Lower lobe of right lung (tissue), 2 donors: ENCODE data around the gene TNRC6B. TPM values are rescaled to one million over a fixed set of nuclear protein-coding genes. Genes with fewer than 3 reads are reported as not detected.

Experiments used
- ATAC-seq, 2 donors: fragments of 200-7000 bp; cut with Tn5 transposase; one replicate each; pipeline ENCODE4 v1.9.1; 2020 to 2022; ENCODE audit warnings: mild to moderate bottlenecking in 2 of 2, moderate library complexity in 2 of 2
- DNase-seq: peaks from one replicate; pipeline ENCODE4 v3.0.0-alpha.2; 2020
- H3K27ac ChIP-seq: fragments of 200-600 bp; one replicate; pipeline ENCODE4 v1.8.0; 2022
- H3K27me3 ChIP-seq: fragments of 200-600 bp; one replicate; pipeline ENCODE4 v1.8.0; 2022; ENCODE audit warnings: low read depth
- H3K36me3 ChIP-seq: fragments of 200-600 bp; one replicate; pipeline ENCODE4 v1.8.0; 2022; ENCODE audit warnings: mild to moderate bottlenecking
- H3K4me1 ChIP-seq: fragments of 200-600 bp; one replicate; pipeline ENCODE4 v1.8.0; 2022
- H3K4me3 ChIP-seq: fragments of 200-600 bp; one replicate; pipeline ENCODE4 v1.8.0; 2022; ENCODE audit warnings: mild to moderate bottlenecking
- H3K9me3 ChIP-seq: fragments of 200-600 bp; one replicate; pipeline ENCODE4 v1.8.0; 2022
- CTCF ChIP-seq: fragments of 200-600 bp; IDR thresholded peaks from one replicate; pipeline ENCODE4 v1.8.0; 2022; ENCODE audit warnings: antibody characterized with exemption, mild to moderate bottlenecking
- intact Hi-C: fragments of 100-400 bp; cut with DNase I; formaldehyde crosslinking; loops from one replicate; pipeline ENCODE4 v1.11.0; 2022
- total RNA-seq: library from RNA; stranded (reverse); fragmentation: NEBNext Ultra II Directional; extraction: Animal tissue kit (Norgen Biotek cat#: 25700); gene quantifications from one replicate; pipeline ENCODE4 v1.2.1, GENCODE V29; 2021
- donor health status: DM: no; HTN: yes; CAD: no; lungs with severe emphysema.

Gene TNRC6B
- total RNA-seq, 1 donor from 2014 or later, result 54.6 TPM

- intact Hi-C loops, result no loop called here
- Histone ChIP-seq H3K4me1 (peaks cover 8% of the 10 kb centered on the region), H3K27me3 (no peaks in the 10 kb centered on the region), H3K4me3 (no peak overlapping the region), H3K27ac (no peak overlapping the region), H3K9me3 (no peaks in the 10 kb centered on the region), H3K36me3 (no peaks in the 10 kb centered on the region)
- TF ChIP-seq CTCF, result no peak
- ATAC-seq (no peak), DNase-seq (no peak)
Measured at GRCh38 chr22:40383905-40384304, 206.2 kb downstream of the TNRC6B start.

- Histone ChIP-seq H3K4me3 (no peak overlapping the region), H3K4me1 (peaks cover 8% of the 10 kb centered on the region)
Measured at GRCh38 chr22:40385036-40385782, 207.5 kb downstream of the TNRC6B start.

More at GRCh38 chr22:40385036-40385782, 207.5 kb downstream of the TNRC6B start:
- ATAC-seq (peak; percentile 53 to 67), DNase-seq (no peak)
- TF ChIP-seq CTCF, result no peak
- no peaks in the 10 kb centered on the region for H3K9me3 ChIP-seq
- intact Hi-C loops, result no loop called here
- H3K27ac ChIP-seq, result peak overlapping the region; percentile 42
- no peaks in the 10 kb centered on the region for H3K27me3 ChIP-seq
- H3K36me3 ChIP-seq, result no peaks in the 10 kb centered on the region

Other genes starting within 250 kb of the TNRC6B start
- gene TMA7B, start 217.5 kb upstream of the TNRC6B start, total RNA-seq, result 1.4 TPM
- 1.4 TPM for gene FAM83F, start 183.0 kb upstream of the TNRC6B start, total RNA-seq
- 38.1 TPM for gene ADSL, start 168.6 kb downstream of the TNRC6B start, total RNA-seq
- gene SGSM3, start 192.7 kb downstream of the TNRC6B start, total RNA-seq, result 80.3 TPM